SH-SY5Y (cell line): ENCODE measurements around the gene COX4I2.

Source experiments
- GATA2 ChIP-seq: IDR thresholded peaks from 2 replicates; pipeline ENCODE4 v1.6.1; 2011; ENCODE audit warnings: mild to moderate bottlenecking, low read depth, low read length
- GATA3 ChIP-seq: IDR thresholded peaks from 2 replicates; pipeline ENCODE4 v1.6.1; 2011; ENCODE audit warnings: low read depth, mild to moderate bottlenecking, low read length, moderate library complexity

GRCh38 chr20:31681769-31682168, 44.1 kb downstream of the COX4I2 start:
- TF ChIP-seq GATA2 (no peak), GATA3 (no peak)
